Loucy (cell line): ENCODE data around the gene PCDHB4.
A peak's percentile ranks its signal among the peaks of the same experiment; 100 is the strongest.
"Not testable (repeated sequence)": the region's sequence is repeated elsewhere in the genome, so short reads cannot be mapped to it uniquely, and the experiment has no call there.

Experiments
- H2AFZ ChIP-seq: fragments of 200-600 bp; sonication (generic); 2 replicates; pipeline ENCODE4 v1.6.0; 2016; ENCODE audit warnings: antibody characterized with exemption, mild to moderate bottlenecking, low read length, moderate library complexity
- H3F3A ChIP-seq: fragments of 200-600 bp; 2 replicates; pipeline ENCODE4 v1.6.0; 2016; ENCODE audit warnings: antibody characterized with exemption, low read depth, mild to moderate bottlenecking
- H3K27me3 ChIP-seq: fragments of 200-600 bp; sonication (generic); 2 replicates; pipeline ENCODE4 v1.6.1; 2014; ENCODE audit warnings: low read length, mild to moderate bottlenecking; ENCODE audit not compliant: insufficient read depth, poor library complexity, severe bottlenecking
- H3K36me3 ChIP-seq: fragments of 200-600 bp; sonication (generic); 2 replicates; pipeline ENCODE4 v1.6.1; 2016; ENCODE audit warnings: low read length; ENCODE audit not compliant: insufficient read depth
- H3K4me1 ChIP-seq: fragments of 200-600 bp; sonication (generic); 2 replicates; pipeline ENCODE4 v1.5.1; 2014; ENCODE audit warnings: low read length, mild to moderate bottlenecking; ENCODE audit not compliant: insufficient read depth, poor library complexity, severe bottlenecking
- H3K4me2 ChIP-seq: fragments of 200-600 bp; sonication (generic); 2 replicates; pipeline ENCODE4 v1.6.0; 2014; ENCODE audit warnings: antibody characterized with exemption, low read length, low read depth, mild to moderate bottlenecking; ENCODE audit not compliant: poor library complexity, severe bottlenecking
- H3K4me3 ChIP-seq: fragments of 200-600 bp; sonication (generic); 2 replicates; pipeline ENCODE4 v1.5.1; 2014; ENCODE audit warnings: low read length, mild to moderate bottlenecking, mixed read lengths; ENCODE audit not compliant: poor library complexity, severe bottlenecking
- H3K79me2 ChIP-seq: fragments of 200-600 bp; sonication (generic); 2 replicates; pipeline ENCODE4 v1.6.1; 2014; ENCODE audit warnings: low read length; ENCODE audit not compliant: insufficient read depth
- H3K9ac ChIP-seq: fragments of 200-600 bp; sonication (generic); 2 replicates; pipeline ENCODE4 v1.6.0; 2014; ENCODE audit warnings: mild to moderate bottlenecking, low read depth, low read length, moderate library complexity; ENCODE audit not compliant: poor library complexity, severe bottlenecking
- H3K9me2 ChIP-seq: fragments of 200-600 bp; sonication (generic); replicated peaks from 2 replicates; pipeline ENCODE4 v1.6.1; 2016; ENCODE audit warnings: low read depth, low read length, mixed read lengths
- H3K9me3 ChIP-seq: fragments of 200-600 bp; sonication (generic); 2 replicates; pipeline ENCODE4 v1.6.1; 2014; ENCODE audit warnings: mild to moderate bottlenecking, antibody characterized with exemption, low read length, low read depth; ENCODE audit not compliant: insufficient read depth
- H4K20me1 ChIP-seq: fragments of 200-600 bp; sonication (generic); 2 replicates; pipeline ENCODE4 v1.6.0; 2014; ENCODE audit warnings: antibody characterized with exemption, low read length, mild to moderate bottlenecking; ENCODE audit not compliant: insufficient read depth, poor library complexity, severe bottlenecking
- CTCF ChIP-seq: fragments of 200-600 bp; sonication (generic); conservative IDR thresholded peaks from 2 replicates; pipeline ENCODE4 v1.5.1; 2014; ENCODE audit warnings: mild to moderate bottlenecking, antibody characterized with exemption, low read length
- EZH2phosphoT487 ChIP-seq: fragments of 200-600 bp; IDR thresholded peaks from 2 replicates; pipeline ENCODE4 v1.6.1; 2018; ENCODE audit warnings: antibody characterized with exemption, mild to moderate bottlenecking, moderate library complexity, borderline replicate concordance

The PCDHB4 gene

GRCh38 chr5:141100243-141100805 is 21.3 kb upstream of the PCDHB4 start, which contains the start of gene PCDHB3:
Gene PCDHB3, plus strand, starts transcription at chr5:141100473. Its CDS starts 177 bp downstream, at chr5:141100650.
- Histone ChIP-seq H2AFZ (no peak within 1 kb of the TSS), H3K9ac (no peak within 1 kb of the TSS), H3K4me3 (no peak within 1 kb of the TSS), H3K36me3 (no peaks in the 10 kb centered on the region), H4K20me1 (no peaks in the 10 kb centered on the region), H3K9me2 (no peaks in the 10 kb centered on the region), H3K4me2 (no peak within 1 kb of the TSS), H3K9me3 (no peaks in the 10 kb centered on the region; the same call in 1 of the 2 replicates), H3F3A (no peaks in the 10 kb centered on the region), H3K27me3 (no peaks in the 10 kb centered on the region), H3K4me1 (no peaks in the 10 kb centered on the region), H3K79me2 (no peaks in the 10 kb centered on the region)
- TF ChIP-seq CTCF (peak; percentile 27; the same call in 1 of the 2 replicates), EZH2phosphoT487 (no peak)

GRCh38 chr5:141101059-141101458 is 20.6 kb upstream of the PCDHB4 start:
- H2AFZ ChIP-seq: no peak overlapping the region
- H3K27me3 ChIP-seq: no peaks in the 10 kb centered on the region
- no peaks in the 10 kb centered on the region; the same call in 1 of the 2 replicates for H3K9me3 ChIP-seq
- TF ChIP-seq EZH2phosphoT487: no peak
- TF ChIP-seq CTCF: no peak
- no peaks in the 10 kb centered on the region for H4K20me1 ChIP-seq
- H3K4me1 ChIP-seq: no peaks in the 10 kb centered on the region
- no peak overlapping the region for H3K4me3 ChIP-seq
- no peak overlapping the region for H3K9ac ChIP-seq
- no peaks in the 10 kb centered on the region for H3K79me2 ChIP-seq
- H3K9me2 ChIP-seq: no peaks in the 10 kb centered on the region
- no peaks in the 10 kb centered on the region for H3F3A ChIP-seq
- H3K36me3 ChIP-seq: no peaks in the 10 kb centered on the region
- no peak overlapping the region for H3K4me2 ChIP-seq

GRCh38 chr5:141102070-141102469 is 19.5 kb upstream of the PCDHB4 start:
- not testable (repeated sequence) for H3K4me1 ChIP-seq, H3K79me2 ChIP-seq, H3K9me2 ChIP-seq, H2AFZ ChIP-seq, H3K9ac ChIP-seq, H3K27me3 ChIP-seq, H3F3A ChIP-seq, H3K4me2 ChIP-seq, H3K36me3 ChIP-seq, H3K9me3 ChIP-seq, H4K20me1 ChIP-seq, H3K4me3 ChIP-seq

- H3K9me2 ChIP-seq, H3K27me3 ChIP-seq, H3K4me3 ChIP-seq, H3K9me3 ChIP-seq, H3K4me2 ChIP-seq, H3F3A ChIP-seq, H3K9ac ChIP-seq, H3K79me2 ChIP-seq, H4K20me1 ChIP-seq, H3K36me3 ChIP-seq, H2AFZ ChIP-seq, H3K4me1 ChIP-seq: not testable (repeated sequence)
Measured at GRCh38 chr5:141102471-141102870, 19.1 kb upstream of the PCDHB4 start.
